ENCODE results near the gene RFTN2.

RFTN2 gene

GRCh38 chr2:197614532-197614931, 60.9 kb downstream of the RFTN2 start:
- H3K4me3 ChIP-seq (ENCODE audit: low read length) = no peak overlapping the region
- no peak for DNase-seq (ENCODE audit: low read depth)
- TF ChIP-seq CTCF (conservative IDR thresholded peaks at IDR 0.05; ENCODE audit: low read depth, low read length) = no peak

GRCh38 chr2:197613509-197613987, 61.8 kb downstream of the RFTN2 start:
- H3K4me3 ChIP-seq (ENCODE audit: low read length) = no peak overlapping the region
- no peak for DNase-seq (ENCODE audit: low read depth)
- TF ChIP-seq CTCF (conservative IDR thresholded peaks at IDR 0.05; ENCODE audit: low read depth, low read length) = no peak

GRCh38 chr2:197606180-197606579, 69.2 kb downstream of the RFTN2 start:
- TF ChIP-seq CTCF (conservative IDR thresholded peaks at IDR 0.05; ENCODE audit: low read depth, low read length) = no peak
- no peak overlapping the region for H3K4me3 ChIP-seq (ENCODE audit: low read length)
- DNase-seq (ENCODE audit: low read depth) = no peak

- TF ChIP-seq CTCF (conservative IDR thresholded peaks at IDR 0.05; ENCODE audit: low read depth, low read length) = no peak
- H3K4me3 ChIP-seq (ENCODE audit: low read length) = no peak overlapping the region
- DNase-seq (ENCODE audit: low read depth) = no peak
Measured at GRCh38 chr2:197604117-197604860, 71.1 kb downstream of the RFTN2 start.

- no peak for TF ChIP-seq CTCF (conservative IDR thresholded peaks at IDR 0.05; ENCODE audit: low read depth, low read length)
- DNase-seq (ENCODE audit: low read depth) = no peak
- H3K4me3 ChIP-seq (ENCODE audit: low read length) = no peak overlapping the region
Measured at GRCh38 chr2:197601726-197602125, 73.7 kb downstream of the RFTN2 start.

GRCh38 chr2:197600306-197600705, 75.1 kb downstream of the RFTN2 start:
- H3K4me3 ChIP-seq (ENCODE audit: low read length) = no peak overlapping the region
- TF ChIP-seq CTCF (conservative IDR thresholded peaks at IDR 0.05; ENCODE audit: low read depth, low read length) = no peak
- DNase-seq (ENCODE audit: low read depth) = no peak

- peak; percentile 64 for TF ChIP-seq CTCF (conservative IDR thresholded peaks at IDR 0.05; ENCODE audit: low read depth, low read length)
- DNase-seq (ENCODE audit: low read depth) = no peak
- H3K4me3 ChIP-seq (ENCODE audit: low read length) = no peak overlapping the region
Measured at GRCh38 chr2:197599285-197599965, 76.0 kb downstream of the RFTN2 start.

Data from retinal pigment epithelial cell (primary cell).